Measurements from ENCODE around the gene EPS8.

DNA sequence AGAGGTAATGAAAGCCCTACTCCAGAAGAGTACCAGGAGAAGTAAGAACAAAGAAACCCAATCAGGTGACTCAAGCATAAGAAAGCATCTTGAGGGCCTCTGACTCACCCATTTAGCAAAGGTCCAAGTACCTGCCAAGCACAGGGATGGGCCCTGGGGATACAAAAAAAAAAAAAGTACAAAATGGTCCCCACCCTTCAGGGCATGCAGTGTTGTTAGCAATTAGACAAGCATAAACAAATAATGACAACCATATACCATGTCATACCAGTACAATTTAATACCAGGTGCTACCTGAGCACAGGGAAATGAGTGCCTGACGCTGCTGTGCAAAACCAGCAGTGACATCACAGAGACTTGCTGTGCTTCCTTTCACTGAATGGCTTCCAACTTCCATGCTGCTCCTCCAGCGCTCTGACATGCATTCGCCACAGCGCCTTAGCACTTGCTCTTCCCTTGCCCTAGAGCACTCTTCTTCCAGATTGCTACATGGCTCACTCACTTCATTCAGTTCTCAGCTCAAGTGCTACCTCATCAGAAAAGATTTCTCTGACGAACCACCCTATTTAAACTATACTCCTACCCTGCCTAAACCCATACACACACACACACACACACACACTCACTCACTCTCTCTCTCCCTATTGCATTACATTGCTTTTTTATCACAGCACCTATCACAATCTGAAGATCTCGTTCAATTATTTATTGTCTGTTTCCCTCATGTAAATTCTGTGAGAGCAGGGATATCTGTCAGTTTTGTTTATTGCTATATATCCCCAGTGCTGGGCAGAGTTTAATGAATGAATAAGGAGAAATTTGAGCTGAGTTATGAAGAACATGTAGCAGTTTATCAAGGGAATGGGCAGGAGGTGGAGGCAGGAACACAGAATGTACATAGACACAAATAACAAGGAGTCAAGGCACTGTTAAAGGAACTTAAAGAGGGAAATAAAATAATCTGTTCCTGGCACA, 12.9 kb upstream of the EPS8 start:
- TF ChIP-seq, protein P1, sequence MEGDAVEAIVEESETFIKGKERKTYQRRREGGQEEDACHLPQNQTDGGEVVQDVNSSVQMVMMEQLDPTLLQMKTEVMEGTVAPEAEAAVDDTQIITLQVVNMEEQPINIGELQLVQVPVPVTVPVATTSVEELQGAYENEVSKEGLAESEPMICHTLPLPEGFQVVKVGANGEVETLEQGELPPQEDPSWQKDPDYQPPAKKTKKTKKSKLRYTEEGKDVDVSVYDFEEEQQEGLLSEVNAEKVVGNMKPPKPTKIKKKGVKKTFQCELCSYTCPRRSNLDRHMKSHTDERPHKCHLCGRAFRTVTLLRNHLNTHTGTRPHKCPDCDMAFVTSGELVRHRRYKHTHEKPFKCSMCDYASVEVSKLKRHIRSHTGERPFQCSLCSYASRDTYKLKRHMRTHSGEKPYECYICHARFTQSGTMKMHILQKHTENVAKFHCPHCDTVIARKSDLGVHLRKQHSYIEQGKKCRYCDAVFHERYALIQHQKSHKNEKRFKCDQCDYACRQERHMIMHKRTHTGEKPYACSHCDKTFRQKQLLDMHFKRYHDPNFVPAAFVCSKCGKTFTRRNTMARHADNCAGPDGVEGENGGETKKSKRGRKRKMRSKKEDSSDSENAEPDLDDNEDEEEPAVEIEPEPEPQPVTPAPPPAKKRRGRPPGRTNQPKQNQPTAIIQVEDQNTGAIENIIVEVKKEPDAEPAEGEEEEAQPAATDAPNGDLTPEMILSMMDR (conservative IDR thresholded peaks at IDR 0.05), result no peak
- no peak for TF ChIP-seq EZH2 (IDR thresholded peaks at IDR 0.05; ENCODE audit: low read depth)

Measured in PC-9 (cell line).